NCI-H2196 (cell line): ENCODE results near the gene MRPL12.

Source experiments
- DNase-seq: peaks from one replicate; lab custom pipeline; 2025; ENCODE audit not compliant: unreplicated experiment; lab: John Stamatoyannopoulos, UW

MRPL12 gene

DNA sequence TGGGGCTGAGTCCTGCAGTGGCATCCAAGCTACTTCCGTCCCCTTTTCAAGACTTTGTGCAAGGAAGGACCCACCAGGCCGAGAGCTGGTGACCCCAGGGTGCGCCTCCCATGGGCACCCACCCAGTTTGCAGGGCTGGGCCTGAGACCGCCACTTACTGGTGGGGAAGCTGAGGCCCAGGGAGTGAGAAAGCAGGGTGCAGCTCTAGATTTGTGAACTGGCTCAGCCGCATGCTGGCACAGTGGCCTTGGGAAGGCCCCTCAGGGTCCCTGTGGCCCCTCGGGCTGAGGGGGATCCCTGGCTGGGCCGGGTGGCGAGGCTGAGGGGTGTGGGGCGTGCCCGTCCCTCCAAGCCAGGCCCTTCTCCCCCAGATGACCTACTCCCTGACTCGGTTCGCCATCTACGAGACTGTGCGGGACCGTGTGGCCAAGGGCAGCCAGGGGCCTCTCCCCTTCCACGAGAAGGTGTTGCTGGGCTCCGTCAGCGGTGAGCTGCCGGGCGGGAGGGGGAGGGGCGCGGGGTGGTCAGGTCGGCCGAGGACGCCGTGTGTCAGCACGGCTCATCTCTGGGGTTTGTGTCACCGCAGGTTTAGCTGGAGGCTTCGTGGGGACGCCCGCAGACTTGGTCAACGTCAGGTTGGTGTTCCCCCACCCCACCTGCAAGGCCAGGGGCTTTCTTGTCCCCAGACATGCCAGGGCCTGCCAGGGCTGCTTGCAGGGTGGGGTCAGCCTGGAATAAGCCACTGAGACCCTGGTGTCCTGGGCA is 12.1 kb downstream of the MRPL12 start:
- DNase-seq = no peak

DNA sequence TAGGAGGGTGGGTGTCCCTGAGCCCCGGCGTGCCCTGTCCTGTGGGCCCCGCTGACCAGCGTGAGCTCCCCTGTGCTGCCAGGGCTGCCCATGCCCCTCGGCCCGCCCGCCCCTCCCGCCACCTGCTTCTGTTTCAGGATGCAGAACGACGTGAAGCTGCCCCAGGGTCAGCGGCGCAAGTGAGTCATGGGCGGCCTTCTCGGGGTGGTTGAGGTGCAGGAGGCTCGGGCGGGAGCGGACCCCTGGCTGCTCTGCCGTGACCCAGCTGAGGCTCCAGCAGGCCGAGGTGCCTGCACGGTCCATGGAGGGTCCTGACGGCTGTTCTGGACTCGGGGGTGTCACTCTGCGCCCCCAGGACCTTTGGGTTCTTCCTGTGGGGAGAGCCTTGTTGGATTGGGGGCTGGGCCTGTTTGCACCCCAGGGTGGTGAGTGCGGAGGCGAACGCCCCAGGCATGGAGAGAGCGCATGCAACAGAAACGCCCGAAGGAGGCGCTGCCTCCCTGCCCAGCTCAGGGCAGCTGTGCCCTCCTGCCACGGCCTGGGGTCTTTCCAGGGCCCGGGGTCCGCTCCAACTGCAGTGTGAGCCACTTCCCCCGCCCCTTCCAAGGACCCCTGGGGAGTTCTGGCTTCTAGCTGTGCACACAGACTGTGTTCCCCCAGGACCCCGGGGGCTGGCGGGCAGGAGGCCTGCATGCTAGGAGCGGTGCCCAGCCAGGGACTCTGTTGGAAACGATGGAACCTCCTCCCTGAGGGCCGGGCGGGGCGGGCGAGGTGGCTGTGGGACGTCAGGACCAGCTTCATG is 12.9 kb downstream of the MRPL12 start:
- DNase-seq = no peak

DNA sequence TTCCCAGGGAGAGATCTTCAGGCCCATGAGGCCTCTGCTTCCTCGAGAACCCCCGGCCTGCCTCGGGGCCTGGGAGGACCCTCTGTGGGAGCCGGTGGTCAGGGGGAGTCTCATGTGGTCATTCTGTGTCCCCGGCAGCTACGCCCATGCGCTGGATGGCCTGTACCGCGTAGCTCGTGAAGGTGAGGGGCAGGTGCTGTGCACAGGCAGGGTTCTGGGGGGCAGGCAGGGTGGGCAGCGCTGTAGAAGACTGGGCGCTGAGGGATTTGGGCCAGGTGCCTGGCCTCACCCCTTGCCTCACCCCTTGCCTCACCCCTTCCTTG is 13.5 kb downstream of the MRPL12 start:
- no peak for DNase-seq

DNA sequence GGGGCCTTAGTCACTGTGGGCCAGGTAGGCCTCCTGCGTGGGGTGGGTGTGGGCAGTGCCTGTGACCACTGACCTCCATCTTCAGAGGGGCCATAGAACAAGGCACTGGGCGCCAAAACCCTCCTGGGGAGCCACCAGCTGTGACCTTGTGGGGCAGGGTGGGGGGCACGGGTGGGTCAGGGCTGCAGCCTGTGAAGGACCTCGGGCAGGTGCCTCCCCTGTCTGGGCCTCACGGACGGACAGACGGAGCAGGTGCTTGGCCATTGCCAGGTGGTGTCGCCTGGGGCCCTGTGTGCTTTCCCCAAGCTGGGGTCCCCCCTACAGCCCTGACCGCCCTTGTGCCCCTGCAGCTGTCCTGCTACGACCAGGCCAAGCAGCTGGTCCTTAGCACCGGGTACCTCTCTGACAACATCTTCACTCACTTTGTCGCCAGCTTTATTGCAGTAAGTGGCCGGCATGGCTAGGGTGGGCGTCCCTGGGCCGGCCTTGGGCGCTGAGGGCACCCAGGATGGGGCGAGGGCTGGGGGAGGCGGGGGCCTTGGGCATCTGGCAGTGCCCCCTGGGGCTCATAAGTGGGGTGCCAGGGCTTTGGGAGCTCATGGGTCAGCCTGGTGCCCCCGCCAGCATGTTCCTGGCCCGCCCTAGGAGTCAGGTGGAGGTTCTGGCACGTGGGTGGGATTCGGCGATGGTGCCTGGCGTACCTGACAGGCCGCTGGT is 14.0 kb downstream of the MRPL12 start:
- no peak for DNase-seq

DNA sequence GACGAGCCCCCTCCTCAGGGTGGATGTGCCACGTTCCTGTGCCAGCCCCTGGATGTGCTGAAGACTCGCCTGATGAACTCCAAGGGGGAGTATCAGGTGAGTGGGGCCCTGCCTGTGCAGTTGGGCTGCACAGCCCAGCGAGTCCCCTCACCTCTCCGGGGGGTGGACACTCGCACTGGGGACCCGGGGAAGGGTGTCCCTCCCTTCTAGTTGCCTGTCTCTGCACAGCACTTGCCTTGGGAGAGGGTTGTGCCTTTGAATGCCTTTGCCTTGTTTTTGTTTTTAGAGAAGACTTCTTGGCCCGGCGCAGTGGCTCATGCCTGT is 14.6 kb downstream of the MRPL12 start:
- no peak for DNase-seq

DNA sequence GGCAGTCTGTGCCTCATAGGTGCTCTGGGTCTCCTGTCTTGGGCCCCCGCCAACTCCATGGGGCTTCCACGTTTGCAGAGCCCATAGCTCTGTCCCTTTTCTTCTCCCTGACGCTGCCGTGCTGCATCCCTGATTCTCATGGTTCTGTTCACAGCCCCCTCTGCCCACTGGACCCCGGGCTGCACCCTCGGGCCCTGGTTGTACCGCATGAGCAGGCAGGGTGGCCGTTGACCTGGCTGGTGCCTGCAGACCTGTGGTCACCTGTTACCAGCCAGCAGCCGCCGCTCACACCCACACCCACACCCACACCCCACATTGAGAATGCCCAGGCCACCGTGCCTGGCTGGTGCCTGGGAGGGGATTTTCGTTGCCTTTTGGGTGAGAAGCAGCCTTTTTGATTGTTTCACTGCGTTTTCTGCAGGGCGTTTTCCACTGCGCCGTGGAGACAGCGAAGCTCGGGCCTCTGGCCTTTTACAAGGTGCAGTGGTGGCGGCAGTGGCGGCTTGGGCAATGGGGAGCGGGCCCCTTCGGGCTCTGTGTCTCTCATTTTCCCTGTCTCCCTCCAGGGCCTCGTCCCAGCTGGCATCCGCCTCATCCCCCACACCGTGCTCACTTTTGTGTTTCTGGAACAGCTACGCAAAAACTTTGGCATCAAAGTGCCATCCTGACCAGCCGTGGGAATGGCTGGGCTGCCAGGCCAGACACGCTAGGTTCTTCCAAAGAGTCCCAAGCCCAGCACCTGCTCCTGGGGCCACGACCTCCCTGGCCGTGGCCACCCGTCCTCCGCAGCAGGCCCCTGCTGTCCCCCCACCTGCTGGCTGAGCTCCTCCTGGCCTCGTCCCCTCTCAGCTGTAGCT is 16.5 kb downstream of the MRPL12 start:
- no peak for DNase-seq

DNA sequence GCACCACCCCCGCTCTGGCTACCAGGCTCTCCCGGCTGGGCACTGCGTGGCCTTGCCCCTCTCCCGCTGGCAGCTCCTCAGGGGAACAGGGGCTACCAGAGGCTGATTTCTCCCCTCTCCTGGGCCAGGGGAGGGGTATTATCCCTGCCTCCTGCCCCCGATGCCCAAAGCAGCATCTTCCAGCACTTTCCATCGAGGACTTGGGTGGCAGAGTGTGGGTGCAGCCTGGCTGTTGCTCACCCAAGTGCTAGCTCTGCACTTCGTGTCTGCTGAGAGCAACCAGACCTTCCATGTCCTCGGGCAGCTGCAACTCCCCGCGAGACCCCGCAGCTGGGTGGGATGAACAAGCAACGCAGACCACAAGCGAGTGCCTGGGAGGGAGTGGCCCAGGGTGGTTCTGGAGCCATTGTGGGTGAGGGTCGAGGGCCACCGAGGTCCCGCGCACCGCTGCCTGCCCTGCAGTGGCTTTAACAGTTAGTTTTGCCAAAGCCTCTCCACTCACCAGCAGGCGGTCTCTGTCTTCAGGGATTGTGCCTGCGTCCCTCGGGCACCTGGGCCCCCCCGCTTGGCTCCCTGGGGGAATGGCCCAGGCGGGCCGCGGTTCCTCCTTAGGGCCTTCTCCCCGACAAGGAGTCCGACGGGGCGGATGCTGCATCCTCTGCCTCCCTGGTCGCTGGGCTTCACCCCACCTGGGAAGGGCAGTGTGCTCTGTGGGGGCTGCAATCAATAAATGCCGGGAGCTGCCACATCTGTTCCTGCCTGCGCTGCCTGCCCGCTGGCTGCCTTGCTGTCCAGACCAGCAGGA is 17.3 kb downstream of the MRPL12 start:
- DNase-seq = no peak

DNA sequence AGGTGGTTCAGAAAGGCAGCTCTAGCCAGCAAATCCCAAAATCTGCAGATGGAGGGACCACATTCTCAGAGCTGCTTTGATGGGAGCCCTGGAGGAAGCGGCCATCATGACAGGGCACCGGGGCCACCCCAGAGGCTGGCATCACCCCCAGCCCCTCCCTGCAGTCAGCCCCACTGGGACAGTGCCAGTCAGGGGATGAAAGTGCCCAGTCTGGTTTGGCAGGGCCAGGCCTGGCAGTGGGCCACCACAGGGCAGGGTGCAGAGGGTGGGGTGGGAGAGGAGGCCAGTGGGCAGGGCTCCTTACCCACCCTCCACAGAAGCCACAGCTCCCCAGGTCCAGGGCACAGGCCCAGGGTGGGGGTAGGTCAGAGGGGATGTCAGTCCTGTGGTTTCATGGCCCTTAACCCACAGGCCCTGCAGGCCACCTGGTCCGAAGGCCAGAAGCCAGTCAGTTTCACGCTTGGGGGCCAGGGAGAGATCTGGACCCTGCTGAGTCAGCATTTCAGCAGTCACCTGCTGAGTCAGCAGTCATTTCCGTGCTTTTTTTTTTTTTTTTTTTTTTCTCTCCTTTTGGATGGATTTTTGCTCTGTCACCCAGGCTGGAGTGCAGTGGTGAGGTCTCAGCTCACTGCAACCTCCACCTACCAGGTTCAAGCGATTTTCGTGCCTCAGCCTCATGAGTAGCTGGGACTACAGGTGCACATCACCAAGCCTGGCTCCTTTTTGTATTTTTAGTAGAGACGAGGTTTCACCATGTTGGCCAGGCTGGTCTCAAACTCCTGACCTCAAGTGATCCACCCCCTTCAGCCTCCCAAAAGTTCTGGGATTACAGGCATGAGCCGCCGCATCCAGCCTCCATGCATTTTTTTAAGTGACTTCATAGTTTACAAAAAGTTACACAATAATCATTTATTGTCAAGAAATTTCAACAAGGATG is 19.3 kb downstream of the MRPL12 start:
- peak; percentile 89 for DNase-seq

DNA sequence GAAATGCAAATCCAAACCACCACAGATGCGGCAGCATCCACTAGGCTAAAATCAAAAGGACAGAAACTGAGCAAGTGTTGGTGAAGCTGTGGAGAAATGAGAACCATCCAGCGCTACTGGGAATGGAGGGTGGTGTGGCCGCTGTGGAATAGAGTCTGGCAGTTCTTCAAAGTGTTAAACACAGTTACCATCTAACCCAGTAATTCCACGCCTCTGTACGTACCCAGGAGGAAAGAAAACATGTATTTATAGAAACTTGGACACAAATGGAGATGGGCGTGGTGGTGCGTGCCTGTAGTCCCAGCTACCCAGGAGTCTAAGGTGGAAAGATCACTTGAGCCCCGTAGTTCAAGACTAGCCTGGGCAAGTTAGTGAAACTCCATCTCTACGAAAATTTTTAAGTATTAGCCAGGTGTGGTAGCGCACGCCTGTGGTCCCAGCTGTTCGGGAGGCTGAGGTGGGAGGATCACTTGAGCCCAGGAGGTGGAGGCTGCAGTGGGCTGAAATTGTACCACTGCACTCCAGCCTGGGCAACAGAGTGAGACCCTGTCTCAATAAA is 20.6 kb downstream of the MRPL12 start:
- no peak for DNase-seq

DNA sequence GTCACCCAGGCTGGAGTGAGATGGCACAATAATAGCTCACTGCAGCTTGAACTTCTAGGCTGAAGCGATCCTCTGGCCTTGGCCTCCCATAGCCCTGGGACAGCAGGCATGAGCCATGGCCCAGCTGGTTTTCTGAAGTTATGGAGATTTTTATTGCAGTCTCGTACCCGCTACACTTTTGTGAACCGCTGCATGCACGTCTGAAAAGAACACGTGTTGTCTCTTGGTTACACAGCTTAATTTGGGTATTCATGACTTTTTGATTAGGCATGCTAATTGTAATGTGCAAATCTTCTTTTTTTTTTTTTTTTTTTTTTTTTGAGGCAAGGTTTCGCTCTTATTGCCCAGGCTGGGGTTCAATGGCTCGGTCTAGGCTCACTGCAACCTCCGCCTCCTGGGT is 22.3 kb downstream of the MRPL12 start:
- DNase-seq = no peak

DNA sequence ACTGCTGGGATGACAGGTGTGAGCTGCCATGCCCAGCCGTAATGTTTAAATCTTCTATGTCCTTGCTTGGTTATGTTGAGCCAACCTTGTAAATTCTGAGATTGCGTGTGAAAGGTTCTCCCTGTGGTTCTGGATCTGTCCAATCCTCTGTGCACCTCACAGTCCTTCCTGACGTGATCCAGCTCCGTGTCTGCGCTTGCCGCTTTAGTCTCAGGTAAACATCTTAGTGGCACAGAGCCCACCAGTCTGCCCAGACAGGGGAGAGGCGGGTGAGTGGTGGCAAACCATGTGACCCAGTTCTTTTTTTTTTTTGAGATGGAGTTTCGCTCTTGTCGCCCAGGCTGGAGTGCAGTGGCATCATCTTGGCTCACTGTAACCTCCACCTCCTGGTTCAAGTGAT is 22.8 kb downstream of the MRPL12 start:
- no peak for DNase-seq

DNA sequence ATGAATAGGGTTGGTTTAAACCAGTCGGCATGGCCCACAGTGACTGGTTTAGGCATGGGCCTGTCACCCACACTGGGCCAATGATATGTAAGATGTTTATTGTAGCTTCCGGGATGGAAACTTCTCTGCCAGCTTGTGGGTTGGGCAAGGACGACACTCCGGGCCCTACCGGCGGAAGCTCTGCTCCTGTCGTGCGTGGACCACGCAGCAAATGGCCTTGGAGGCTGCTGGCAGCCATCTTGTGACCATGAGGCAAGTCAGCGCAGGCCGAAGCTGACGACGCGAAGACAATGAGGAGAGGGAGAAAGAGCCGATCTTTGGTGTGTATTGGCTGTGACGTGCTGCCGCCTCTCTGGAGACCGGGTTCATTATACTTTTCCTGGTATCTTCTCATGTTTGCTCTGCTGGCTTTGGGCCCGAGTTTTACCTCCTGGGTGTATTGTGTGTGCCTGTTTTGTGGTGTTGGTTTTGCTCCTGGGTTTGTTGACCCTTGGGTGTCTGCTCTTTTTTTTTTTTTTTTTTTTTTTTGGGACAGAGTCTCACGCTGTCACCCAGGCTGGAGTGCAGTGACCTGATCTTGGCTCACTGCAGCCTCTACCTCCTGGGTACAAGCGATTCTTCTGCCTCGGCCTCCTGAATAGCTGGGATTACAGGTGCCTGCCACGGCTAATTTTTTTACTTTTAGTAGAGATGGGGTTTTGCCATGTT is 24.3 kb downstream of the MRPL12 start:
- peak; percentile 98 for DNase-seq

DNA sequence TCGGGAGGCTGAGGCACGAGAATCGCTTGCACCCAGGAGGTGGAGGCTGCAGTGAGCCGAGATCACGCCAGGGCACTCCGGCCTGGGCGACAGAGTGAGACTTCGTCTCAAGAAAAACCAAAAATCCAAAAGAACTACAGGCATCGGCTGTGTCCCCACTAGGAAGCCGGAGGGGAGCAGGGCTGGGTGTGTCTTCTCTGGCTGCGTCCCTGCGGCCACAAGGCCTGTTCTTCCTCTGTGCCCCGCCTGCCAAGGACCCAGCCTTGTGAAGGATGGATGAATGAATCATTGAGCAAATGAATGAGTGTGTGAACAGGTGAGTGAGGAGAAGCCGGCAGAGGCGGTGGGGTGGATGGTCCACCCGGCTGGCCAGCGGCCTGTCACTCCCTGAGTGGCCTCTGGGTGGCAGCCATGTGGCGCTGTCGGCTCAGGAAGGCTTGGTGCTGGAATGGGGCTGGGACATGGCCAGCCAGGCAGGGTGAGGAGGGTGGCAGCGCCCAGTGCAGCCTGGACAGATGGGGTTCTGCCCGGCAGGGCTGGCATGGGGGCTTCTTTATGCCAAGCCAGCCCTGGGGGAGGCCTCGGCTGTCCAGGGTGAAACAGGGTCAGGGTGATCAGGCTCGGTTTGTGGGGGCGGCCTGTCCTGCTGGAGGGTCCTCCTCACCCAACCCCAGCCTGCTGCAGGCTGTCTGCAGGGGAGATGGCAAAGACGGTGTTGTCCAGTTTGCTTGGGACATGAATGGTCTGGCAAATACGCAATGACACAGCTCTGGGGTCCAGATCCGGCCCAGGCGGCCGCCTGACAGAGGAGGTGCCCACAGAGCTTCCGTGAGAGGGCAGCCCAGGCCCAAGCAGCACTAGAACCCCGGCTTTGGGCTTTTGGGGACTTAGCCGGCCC is 30.6 kb downstream of the MRPL12 start:
- DNase-seq = peak; percentile 94

DNA sequence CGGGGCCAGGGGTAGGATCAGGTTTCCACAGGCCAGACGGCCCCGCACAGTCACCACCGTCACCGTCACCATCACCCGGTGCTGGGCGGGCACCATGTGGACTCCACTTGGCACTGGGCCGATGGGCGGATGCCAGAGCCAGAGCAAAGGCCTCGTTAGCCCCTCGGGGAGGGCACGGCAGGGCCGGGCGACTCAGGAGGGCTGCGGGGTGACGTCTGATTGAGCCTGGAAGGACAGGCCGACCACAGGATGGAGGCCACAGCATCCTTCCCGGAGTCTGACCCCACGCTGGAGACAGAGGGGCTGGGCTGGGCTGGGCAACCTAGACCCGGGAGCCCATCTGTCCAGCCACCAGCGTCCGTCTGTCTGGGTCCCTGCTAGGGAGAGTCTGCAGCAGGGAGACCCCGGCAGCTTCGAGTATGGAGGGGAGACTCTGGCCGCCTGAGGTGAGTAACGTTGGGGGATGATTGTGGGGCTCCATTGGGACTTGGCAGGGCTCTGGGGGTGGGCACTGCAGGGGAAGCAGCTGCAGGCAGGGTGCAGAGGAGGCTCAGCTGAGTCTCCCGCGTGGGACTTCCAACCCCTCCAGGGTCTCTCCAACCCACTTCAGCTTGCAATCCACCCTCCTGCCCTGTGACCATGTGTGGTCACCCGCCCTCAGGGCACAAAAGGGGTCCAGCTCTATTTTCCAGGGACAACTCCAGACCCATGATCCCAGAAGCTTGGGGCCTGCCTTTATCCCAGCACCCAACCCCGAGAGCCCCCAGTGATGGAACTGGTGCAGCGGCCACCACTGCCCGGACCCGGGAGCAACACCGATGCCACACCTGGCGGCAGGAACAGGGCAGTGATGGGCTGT is 31.5 kb downstream of the MRPL12 start:
- DNase-seq = no peak

DNA sequence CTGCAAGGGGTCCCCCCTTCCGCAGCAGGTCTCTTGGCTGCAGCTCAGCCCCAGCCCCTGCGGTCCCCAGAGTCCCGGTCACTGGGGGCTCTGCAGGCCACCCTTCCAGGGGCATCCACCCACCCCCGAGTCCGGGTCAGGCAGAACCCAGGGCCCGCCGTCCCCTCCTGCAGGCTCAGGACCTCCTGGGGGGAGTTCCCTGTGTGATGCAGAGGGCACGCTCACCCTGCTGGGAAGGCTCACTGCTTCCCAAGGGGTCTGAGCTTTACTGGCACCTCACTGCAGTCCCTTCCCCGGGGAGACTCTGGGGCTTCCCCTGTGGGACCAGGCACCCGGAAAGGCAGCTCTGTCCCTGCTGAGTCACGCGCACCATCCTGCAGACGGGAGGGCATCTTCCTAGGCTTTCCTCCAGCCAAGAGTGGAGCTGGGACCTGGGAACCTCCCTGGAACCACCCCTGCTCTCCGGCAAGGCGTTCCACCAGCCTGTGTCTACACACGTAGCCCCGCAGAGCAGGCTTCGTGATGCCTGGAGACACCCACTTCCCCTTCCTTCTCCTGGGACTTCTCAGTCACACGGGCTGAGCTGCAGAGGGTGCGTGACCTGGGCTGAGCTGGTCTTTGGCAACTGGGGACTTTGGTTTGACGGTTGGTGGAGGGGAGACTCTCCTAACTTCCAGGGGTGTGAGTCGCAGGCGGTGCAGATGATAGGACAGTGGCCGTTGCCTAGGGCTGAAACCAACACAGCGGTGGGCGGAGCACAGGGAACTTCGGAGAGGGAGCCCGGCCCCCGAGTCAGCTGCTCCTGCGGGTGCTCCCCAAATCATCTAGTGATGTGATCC is 32.3 kb downstream of the MRPL12 start:
- no peak for DNase-seq
